Liver (tissue), 3 donors: ENCODE data around the gene DDX25.

Experiments
- FOXA1 ChIP-seq: IDR thresholded peaks from 2 replicates; pipeline ENCODE4 v1.6.1; 2016; ENCODE audit warnings: antibody characterized with exemption
- TAF1 ChIP-seq: conservative IDR thresholded peaks from 2 replicates; pipeline ENCODE4 v1.6.1; 2016; ENCODE audit warnings: antibody characterized with exemption, mild to moderate bottlenecking
- TF ChIP-seq, protein P1 (sequence below): fragments of 150-350 bp; IDR thresholded peaks from 2 replicates; pipeline ENCODE4 v1.5.1; 2017; ENCODE audit warnings: improper control_type of control experiment, low read depth, low read length; ENCODE audit not compliant: missing input control
- donor health status: healthy.
- donor health status: healthy.

DNA sequence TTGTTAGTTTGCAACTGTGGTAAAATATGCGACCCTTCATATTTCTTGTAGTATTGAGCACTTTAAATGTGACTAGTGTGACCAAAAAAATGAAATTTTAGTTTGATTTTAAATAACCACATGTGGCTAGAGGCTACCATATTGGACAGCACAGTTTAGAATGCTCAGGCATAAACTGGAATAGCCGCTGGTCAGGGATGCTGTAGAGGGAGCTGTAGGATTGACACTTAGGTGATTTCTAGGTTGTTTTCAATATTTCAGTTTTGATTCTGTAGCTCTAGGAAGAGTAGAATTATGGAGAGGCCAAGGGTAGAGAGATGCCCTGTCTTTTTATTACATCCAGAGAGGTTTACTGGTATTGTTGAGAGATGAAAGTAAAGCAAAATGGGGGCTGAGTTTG is 30.7 kb downstream of the DDX25 start:
- TF ChIP-seq TAF1 (no peak), FOXA1 (no peak)
- TF ChIP-seq, protein P1, sequence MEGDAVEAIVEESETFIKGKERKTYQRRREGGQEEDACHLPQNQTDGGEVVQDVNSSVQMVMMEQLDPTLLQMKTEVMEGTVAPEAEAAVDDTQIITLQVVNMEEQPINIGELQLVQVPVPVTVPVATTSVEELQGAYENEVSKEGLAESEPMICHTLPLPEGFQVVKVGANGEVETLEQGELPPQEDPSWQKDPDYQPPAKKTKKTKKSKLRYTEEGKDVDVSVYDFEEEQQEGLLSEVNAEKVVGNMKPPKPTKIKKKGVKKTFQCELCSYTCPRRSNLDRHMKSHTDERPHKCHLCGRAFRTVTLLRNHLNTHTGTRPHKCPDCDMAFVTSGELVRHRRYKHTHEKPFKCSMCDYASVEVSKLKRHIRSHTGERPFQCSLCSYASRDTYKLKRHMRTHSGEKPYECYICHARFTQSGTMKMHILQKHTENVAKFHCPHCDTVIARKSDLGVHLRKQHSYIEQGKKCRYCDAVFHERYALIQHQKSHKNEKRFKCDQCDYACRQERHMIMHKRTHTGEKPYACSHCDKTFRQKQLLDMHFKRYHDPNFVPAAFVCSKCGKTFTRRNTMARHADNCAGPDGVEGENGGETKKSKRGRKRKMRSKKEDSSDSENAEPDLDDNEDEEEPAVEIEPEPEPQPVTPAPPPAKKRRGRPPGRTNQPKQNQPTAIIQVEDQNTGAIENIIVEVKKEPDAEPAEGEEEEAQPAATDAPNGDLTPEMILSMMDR: no peak
